ENCODE measurements around the gene NFKB1. TPM values are rescaled to one million over a fixed set of nuclear protein-coding genes. Genes with fewer than 3 reads are reported as not detected.

Gene NFKB1
- total and polyA plus RNA-seq, 9 donors, result 18.6 to 45.0 (median 36.6) TPM

GRCh38 chr4:102534845-102535244 is 33.7 kb downstream of the NFKB1 start:
- Histone ChIP-seq H3K4me1 (ENCODE audit: insufficient read depth) (no peaks in the 10 kb centered on the region), H3K9me3 (no peaks in the 10 kb centered on the region), H3K36me3 (no peaks in the 10 kb centered on the region), H3K4me3 (no peak overlapping the region), H3K27ac (no peak overlapping the region), H3K27me3 (no peaks in the 10 kb centered on the region)
- 97 to 98% (median 97%) methylated on average over 2 of the region's 2 CpGs for whole genome bisulfite sequencing, 3 donors
- TF ChIP-seq CTCF (IDR thresholded peaks at IDR 0.05), result no peak
- no peak for TF ChIP-seq POLR2A (IDR thresholded peaks at IDR 0.05)
- TF ChIP-seq EP300 (IDR thresholded peaks at IDR 0.05), result no peak
- no peak for DNase-seq
- intact Hi-C loops (cut with DNase I), result no loop called here

- Histone ChIP-seq H3K27me3 (no peaks in the 10 kb centered on the region), H3K36me3 (no peaks in the 10 kb centered on the region), H3K4me3 (no peak overlapping the region), H3K27ac (no peak overlapping the region), H3K9me3 (no peaks in the 10 kb centered on the region), H3K4me1 (ENCODE audit: insufficient read depth) (no peaks in the 10 kb centered on the region)
- no peak for DNase-seq
- TF ChIP-seq POLR2A (IDR thresholded peaks at IDR 0.05) (no peak), CTCF (IDR thresholded peaks at IDR 0.05) (no peak), EP300 (IDR thresholded peaks at IDR 0.05) (no peak)
- intact Hi-C loops (cut with DNase I), result no loop called here
- WGBS, 3 donors, result 67 to 80% (median 73%) methylated on average over 4 of the region's 4 CpGs
Observed at GRCh38 chr4:102535398-102536082, 34.4 kb downstream of the NFKB1 start.

GRCh38 chr4:102536768-102537167 is 35.6 kb downstream of the NFKB1 start:
- no peaks in the 10 kb centered on the region for H3K27me3 ChIP-seq
- TF ChIP-seq CTCF (IDR thresholded peaks at IDR 0.05) (no peak), POLR2A (IDR thresholded peaks at IDR 0.05) (no peak)
- DNase-seq, result no peak
- no peaks in the 10 kb centered on the region for H3K36me3 ChIP-seq
- H3K9me3 ChIP-seq, result no peaks in the 10 kb centered on the region
- intact Hi-C loops (cut with DNase I), result no loop called here
- H3K4me1 ChIP-seq (ENCODE audit: insufficient read depth), result no peaks in the 10 kb centered on the region
- WGBS, 3 donors, result 90 to 96% (median 95%) methylated on average over 3 of the region's 3 CpGs
- no peak overlapping the region for H3K27ac ChIP-seq
- no peak overlapping the region for H3K4me3 ChIP-seq

- intact Hi-C loops (cut with DNase I), result no loop called here
- no peaks in the 10 kb centered on the region for H3K36me3 ChIP-seq
- no peak for DNase-seq
- no peaks in the 10 kb centered on the region for H3K9me3 ChIP-seq
- H3K27me3 ChIP-seq, result no peaks in the 10 kb centered on the region
- H3K27ac ChIP-seq, result no peak overlapping the region
- H3K4me1 ChIP-seq (ENCODE audit: insufficient read depth), result no peaks in the 10 kb centered on the region
- no peak for TF ChIP-seq EP300 (IDR thresholded peaks at IDR 0.05)
- TF ChIP-seq CTCF (IDR thresholded peaks at IDR 0.05), result no peak
- TF ChIP-seq POLR2A (IDR thresholded peaks at IDR 0.05), result no peak
- 58 to 60% (median 59%) methylated on average over 2 of the region's 2 CpGs for WGBS, 3 donors
- no peak overlapping the region for H3K4me3 ChIP-seq
Observed at GRCh38 chr4:102537269-102537668, 36.1 kb downstream of the NFKB1 start.
